Psoas muscle (tissue), 8 donors: ENCODE results near the gene SLCO2B1. TPM values are rescaled to one million over a fixed set of nuclear protein-coding genes. Genes with fewer than 3 reads are reported as not detected.

Experiments used
- ATAC-seq, 4 donors: fragments of 200-7000 bp; cut with Tn5 transposase; one replicate each; pipeline ENCODE4 v1.9.1; 2020; ENCODE audit warnings: moderate library complexity in 3 of 4, mild to moderate bottlenecking in 2 of 4
- DNase-seq, 2 donors: peaks; one replicate each; pipeline ENCODE4 v3.0.0-alpha.2; 2020
- H3K27ac ChIP-seq: fragments of 200-600 bp; one replicate; pipeline ENCODE4 v1.8.0; 2022
- H3K27me3 ChIP-seq, 3 donors: fragments of 200-600 bp in 1 of 3; one replicate each; pipeline versions ENCODE4 v1.6.1 to v1.8.0; 2013 to 2022; ENCODE audit warnings: low read length in 2 of 3, mild to moderate bottlenecking in 2 of 3, moderate library complexity in 1 of 3; ENCODE audit not compliant: insufficient read depth in 3 of 3
- H3K36me3 ChIP-seq, 2 donors: fragments of 200-600 bp in 1 of 2; one replicate each; pipeline versions ENCODE4 v1.6.1 to v1.8.0; 2013 to 2022; ENCODE audit warnings: low read depth in 1 of 2, mild to moderate bottlenecking in 1 of 2, moderate library complexity in 1 of 2; ENCODE audit not compliant: insufficient read depth in 1 of 2
- H3K4me1 ChIP-seq: fragments of 200-600 bp; one replicate; pipeline ENCODE4 v1.8.0; 2022
- H3K4me3 ChIP-seq: fragments of 200-600 bp; one replicate; pipeline ENCODE4 v1.8.0; 2022; ENCODE audit warnings: mild to moderate bottlenecking
- H3K9me3 ChIP-seq: fragments of 200-600 bp; one replicate; pipeline ENCODE4 v1.8.0; 2022
- CTCF ChIP-seq: fragments of 200-600 bp; IDR thresholded peaks from one replicate; pipeline ENCODE4 v1.8.0; 2022; ENCODE audit warnings: antibody characterized with exemption
- WGBS, 3 donors: extraction: QIAGEN DNeasy Blood & Tissue Kit; methylation state at CpG; one replicate each; pipeline versions ENCODE4 v1.1.6 to v1.1.7; 2013; 5-methylcytosine and 5-hydroxymethylcytosine counted together
- intact Hi-C, 2 donors: fragments of 100-400 bp; cut with DNase I; formaldehyde crosslinking; loops; one replicate each; pipeline versions ENCODE4 v1.11.0 to v1.14.2; 2022
- polyA plus RNA-seq, 3 donors: library from polyadenylated mRNA; stranded (reverse); fragments of 200-250 nt; gene quantifications; one replicate each; pipeline ENCODE4 v1.2.3, GENCODE V29; 2013
- total RNA-seq, 4 donors: library from RNA; stranded (reverse); fragmentation: NEBNext Ultra II Directional in 2 of 4; extraction: Animal tissue kit (Norgen Biotek cat#: 25700) in 2 of 4; gene quantifications; one replicate each; pipeline versions ENCODE4 v1.2.1 to v1.2.4, GENCODE V29; 2021 to 2023
- donor health status: healthy with polysubstance abuse.
- donor health status: DM: no; HTN: no; CAD: no; lungs with moderate emphysema.
- donor health status: Bipolar disorder and iron deficiency.
- donor health status: healthy.
- donor health status: DM: yes; HTN: yes; CAD: no.
- donor health status: DM: no; HTN: no; CAD: no.
- donor health status: DM: no; HTN: no; CAD: no.
- donor health status: DM: yes; HTN: yes; CAD: no.

The SLCO2B1 gene
- total and polyA plus RNA-seq, 7 donors = 1.2 to 17.7 (median 10.7) TPM

GRCh38 chr11:75126564-75126963, 24.3 kb upstream of the SLCO2B1 start:
- no peak overlapping the region for H3K27ac ChIP-seq
- peaks cover 0 to 12% (median 5%) of the 10 kb centered on the region in 3 donors for H3K27me3 ChIP-seq
- ATAC-seq (no peak), DNase-seq (no peak)
- H3K4me1 ChIP-seq = no peaks in the 10 kb centered on the region
- no peaks in the 10 kb centered on the region for H3K36me3 ChIP-seq
- TF ChIP-seq CTCF = no peak
- WGBS, 3 donors = 70 to 84% (median 71%) methylated on average over 2 of the region's 2 CpGs
- no peaks in the 10 kb centered on the region for H3K9me3 ChIP-seq
- intact Hi-C loops = no loop called here
- no peak overlapping the region for H3K4me3 ChIP-seq

DNA sequence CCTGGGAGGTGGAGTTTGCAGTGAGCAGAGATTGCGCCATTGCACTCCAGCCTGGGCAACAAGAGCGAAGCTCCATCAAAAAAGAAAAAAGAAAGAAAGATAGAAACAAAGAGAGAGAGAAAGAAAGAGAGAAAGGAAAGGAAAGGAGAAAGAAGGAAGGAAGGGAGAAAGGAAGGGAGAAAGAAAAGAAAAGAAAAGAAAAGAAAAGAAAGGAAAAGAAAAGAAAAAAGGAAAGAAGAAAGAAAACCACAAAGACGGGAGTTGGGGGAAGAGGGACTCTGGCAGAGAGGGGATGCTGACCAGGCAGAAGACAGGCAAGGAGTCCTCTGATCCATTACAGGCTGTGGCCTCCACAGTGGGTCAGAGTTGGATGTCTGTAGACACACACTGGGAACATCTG, 18.8 kb upstream of the SLCO2B1 start:
- intact Hi-C loops = no loop called here
- no peak for TF ChIP-seq CTCF
- DNase-seq = no peak
- Histone ChIP-seq H3K4me3 (no peak overlapping the region), H3K36me3 (no peaks in the 10 kb centered on the region), H3K27me3 (peaks cover 1 to 16% (median 5%) of the 10 kb centered on the region in 3 donors), H3K27ac (no peak overlapping the region), H3K4me1 (no peaks in the 10 kb centered on the region), H3K9me3 (no peaks in the 10 kb centered on the region)
- ATAC-seq = no peak
- 79 to 85% (median 83%) methylated on average over 3 of the region's 3 CpGs for WGBS, 3 donors

- TF ChIP-seq CTCF = no peak
- ATAC-seq (no peak), DNase-seq (no peak)
- Histone ChIP-seq H3K27me3 (peaks cover 1 to 13% (median 5%) of the 10 kb centered on the region in 3 donors), H3K27ac (no peak overlapping the region), H3K36me3 (no peaks in the 10 kb centered on the region), H3K9me3 (no peaks in the 10 kb centered on the region), H3K4me1 (no peaks in the 10 kb centered on the region), H3K4me3 (no peak overlapping the region)
- intact Hi-C loops = no loop called here
- 44 to 57% (median 48%) methylated on average over 6 of the region's 6 CpGs for whole genome bisulfite sequencing, 3 donors
These were observed 16.9 kb upstream of the SLCO2B1 start for GRCh38 chr11:75133976-75134375.

DNA sequence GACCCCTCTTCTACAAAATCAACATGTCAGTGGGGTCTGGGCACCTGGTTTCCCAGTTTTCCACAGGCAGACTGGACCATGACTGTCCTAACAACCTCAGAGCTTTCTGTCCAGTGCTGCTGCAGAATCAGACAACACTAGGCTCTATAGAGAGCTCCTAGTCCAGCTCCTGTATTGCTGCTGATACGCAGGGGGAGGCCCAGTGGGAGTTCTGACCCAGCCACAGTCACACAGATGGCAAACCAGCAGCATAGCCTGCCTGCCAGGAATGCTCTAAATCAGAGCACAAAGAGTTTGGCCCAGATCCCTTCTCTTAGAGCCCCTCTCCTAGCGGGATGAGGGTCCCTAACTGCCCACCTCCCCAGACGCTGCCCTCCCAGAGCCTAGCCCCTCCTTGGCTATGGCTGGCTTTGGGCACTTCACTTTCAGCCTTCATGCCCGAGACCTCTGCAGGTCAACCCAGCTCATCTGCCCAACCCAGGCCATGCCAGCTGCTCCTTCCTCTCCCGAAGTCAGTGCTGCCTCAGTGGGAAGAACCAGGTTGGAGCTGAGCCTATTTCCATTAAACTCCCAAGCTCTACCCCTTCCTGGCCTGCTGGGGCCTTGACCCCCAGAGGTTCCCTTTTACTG, 15.8 kb upstream of the SLCO2B1 start:
- TF ChIP-seq CTCF = no peak
- Histone ChIP-seq H3K27ac (no peak overlapping the region), H3K4me3 (no peak overlapping the region), H3K36me3 (no peaks in the 10 kb centered on the region), H3K4me1 (no peaks in the 10 kb centered on the region), H3K27me3 (peaks cover 0 to 17% (median 1%) of the 10 kb centered on the region in 3 donors), H3K9me3 (no peaks in the 10 kb centered on the region)
- DNase-seq = no peak
- WGBS, 3 donors = 63 to 66% (median 66%) methylated on average over 5 of the region's 5 CpGs
- intact Hi-C loops = no loop called here
- no peak for ATAC-seq

DNA sequence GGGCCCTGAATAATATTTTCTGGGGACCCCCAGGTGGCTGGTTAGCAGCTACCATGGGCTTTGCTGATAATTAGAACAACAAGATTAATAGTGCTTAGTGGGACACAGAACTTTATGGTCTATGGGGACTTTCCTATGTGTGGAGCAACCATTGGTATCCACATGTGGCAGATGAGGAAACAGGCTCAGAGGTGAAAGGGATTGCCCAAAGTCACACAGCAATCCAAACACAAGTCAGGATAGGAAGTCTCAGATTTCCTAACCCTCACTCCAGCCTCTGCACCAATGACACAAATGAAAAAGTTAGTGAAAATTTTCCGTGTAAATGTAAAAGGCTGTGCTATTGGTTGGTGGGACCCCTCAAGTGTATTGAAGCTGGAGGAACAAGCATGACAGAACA, 15.3 kb upstream of the SLCO2B1 start:
- no peaks in the 10 kb centered on the region for H3K9me3 ChIP-seq
- H3K27me3 ChIP-seq = peaks cover 0 to 16% (median 1%) of the 10 kb centered on the region in 3 donors
- H3K36me3 ChIP-seq = no peaks in the 10 kb centered on the region
- no peak for DNase-seq
- ATAC-seq = no peak
- intact Hi-C loops = loop anchor here in 1 of 2 donors (2.0 kb wide), 1 partner anchor 203 kb away; no protein-coding TSS in a partner anchor
- H3K4me3 ChIP-seq = no peak overlapping the region
- no peaks in the 10 kb centered on the region for H3K4me1 ChIP-seq
- no peak for TF ChIP-seq CTCF
- WGBS, 3 donors = 70 to 76% (median 74%) methylated on average over 1 of the region's 1 CpG
- no peak overlapping the region for H3K27ac ChIP-seq
